ENCODE data around the gene VAV3. TPM values are rescaled to one million over a fixed set of nuclear protein-coding genes. Genes with fewer than 3 reads are reported as not detected.

Gene VAV3
- total RNA-seq, 2 donors from 2014 or later = 18.4 to 21.4 TPM

GRCh38 chr1:107698161-107698560, 266.8 kb downstream of the VAV3 start:
- Histone ChIP-seq H3K36me3 (replicated peaks in 1 of 2; ENCODE audit: insufficient read depth in 1 of 2, low read depth in 2 of 2) (no peaks in the 10 kb centered on the region), H3K4me3 (no peak overlapping the region), H3K9me3 (no peaks in the 10 kb centered on the region), H3K27ac (no peak overlapping the region), H3K4me1 (no peaks in the 10 kb centered on the region), H3K27me3 (no peaks in the 10 kb centered on the region)
- DNase-seq (no peak), ATAC-seq (no peak)
- 45 to 60% methylated on average over 6 of the region's 6 CpGs for WGBS, 2 donors
- TF ChIP-seq CTCF (IDR thresholded peaks at IDR 0.05) (no peak), POLR2A (IDR thresholded peaks at IDR 0.05) (no peak)
- intact Hi-C loops (cut with DNase I) = no loop called here

- Histone ChIP-seq H3K27ac (no peak overlapping the region), H3K4me3 (no peak overlapping the region), H3K27me3 (no peaks in the 10 kb centered on the region), H3K36me3 (replicated peaks in 1 of 2; ENCODE audit: insufficient read depth in 1 of 2, low read depth in 2 of 2) (no peaks in the 10 kb centered on the region), H3K9me3 (no peaks in the 10 kb centered on the region), H3K4me1 (no peaks in the 10 kb centered on the region)
- intact Hi-C loops (cut with DNase I) = no loop called here
- TF ChIP-seq POLR2A (IDR thresholded peaks at IDR 0.05) (no peak), CTCF (IDR thresholded peaks at IDR 0.05) (no peak)
- WGBS, 2 donors = 58 to 82% methylated on average over 3 of the region's 3 CpGs
- ATAC-seq (no peak), DNase-seq (no peak)
Measured at GRCh38 chr1:107695341-107695740, 269.6 kb downstream of the VAV3 start.

GRCh38 chr1:107692580-107693345, 272.2 kb downstream of the VAV3 start:
- TF ChIP-seq POLR2A (IDR thresholded peaks at IDR 0.05) (no peak), CTCF (IDR thresholded peaks at IDR 0.05) (no peak)
- no peaks in the 10 kb centered on the region for H3K27me3 ChIP-seq

GRCh38 chr1:107691540-107691939, 273.4 kb downstream of the VAV3 start:
- no peak for ATAC-seq

More at GRCh38 chr1:107692580-107693345, 272.2 kb downstream of the VAV3 start:
- Histone ChIP-seq H3K4me1 (no peaks in the 10 kb centered on the region), H3K36me3 (replicated peaks in 1 of 2; ENCODE audit: insufficient read depth in 1 of 2, low read depth in 2 of 2) (no peaks in the 10 kb centered on the region), H3K9me3 (no peaks in the 10 kb centered on the region), H3K27ac (no peak overlapping the region), H3K4me3 (no peak overlapping the region)
- ATAC-seq (no peak), DNase-seq (no peak)
- intact Hi-C loops (cut with DNase I) = no loop called here
- 36 to 45% methylated on average over 8 of the region's 8 CpGs for WGBS, 2 donors

More at GRCh38 chr1:107691540-107691939, 273.4 kb downstream of the VAV3 start:
- H3K27me3 ChIP-seq = no peaks in the 10 kb centered on the region
- TF ChIP-seq POLR2A (IDR thresholded peaks at IDR 0.05) (no peak), CTCF (IDR thresholded peaks at IDR 0.05) (no peak)
- H3K36me3 ChIP-seq (replicated peaks in 1 of 2; ENCODE audit: insufficient read depth in 1 of 2, low read depth in 2 of 2) = no peaks in the 10 kb centered on the region
- H3K4me3 ChIP-seq = no peak overlapping the region
- no peak for DNase-seq
- no peak overlapping the region for H3K27ac ChIP-seq
- intact Hi-C loops (cut with DNase I) = no loop called here
- no peaks in the 10 kb centered on the region for H3K9me3 ChIP-seq
- no peaks in the 10 kb centered on the region for H3K4me1 ChIP-seq

Data from body of pancreas (tissue), 4 donors.